ENCODE data around the gene MALRD1.

MALRD1 gene

GRCh38 chr10:19049567-19049966, 966 bp downstream of the MALRD1 start:
- DNase-seq (no peak), ATAC-seq (replicated peaks) (no peak)
- H3K4me1 Mint-ChIP-seq (ENCODE audit: low read depth in 2 of 2) = no peaks in the 10 kb centered on the region
- H3K9me3 Mint-ChIP-seq = peaks cover 8 to 12% of the 10 kb centered on the region in 2 donors
- no peaks in the 10 kb centered on the region for H3K27me3 Mint-ChIP-seq
- H3K36me3 Mint-ChIP-seq (ENCODE audit: insufficient read depth) = no peaks in the 10 kb centered on the region
- H3K27ac Mint-ChIP-seq = no peak overlapping the region
- H3K4me3 Mint-ChIP-seq = no peak overlapping the region

DNA sequence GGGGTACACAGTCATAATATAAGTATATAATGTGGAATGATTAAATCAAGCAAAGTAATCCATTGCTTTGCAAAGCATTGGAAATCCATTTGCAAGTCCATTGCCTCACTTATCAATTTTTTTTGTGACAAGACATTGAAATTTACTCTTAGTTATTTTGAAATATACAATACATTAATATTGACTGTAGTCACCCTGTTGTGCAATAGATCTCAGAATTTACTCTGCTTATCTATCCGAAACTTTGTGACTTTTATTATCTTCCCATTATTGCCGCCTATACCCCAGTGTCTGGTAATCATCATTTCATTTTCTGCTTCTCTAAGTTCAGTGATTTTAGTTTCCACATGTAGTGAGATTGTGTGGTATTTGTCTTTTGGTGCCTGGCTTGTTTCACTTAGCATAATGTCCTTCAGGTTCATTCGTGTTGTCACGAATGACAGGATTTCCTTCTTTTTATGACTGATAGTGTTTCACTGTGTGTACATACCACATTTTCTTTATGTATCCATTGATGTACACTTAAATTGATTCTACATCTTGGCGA, 5.8 kb downstream of the MALRD1 start:
- Mint-ChIP-seq H3K36me3 (ENCODE audit: insufficient read depth) (no peaks in the 10 kb centered on the region), H3K9me3 (peaks cover 8 to 9% of the 10 kb centered on the region in 2 donors), H3K4me1 (ENCODE audit: low read depth in 2 of 2) (no peaks in the 10 kb centered on the region), H3K27me3 (no peaks in the 10 kb centered on the region), H3K4me3 (no peak overlapping the region), H3K27ac (no peak overlapping the region)
- no peak for ATAC-seq (replicated peaks)
- DNase-seq = no peak

DNA sequence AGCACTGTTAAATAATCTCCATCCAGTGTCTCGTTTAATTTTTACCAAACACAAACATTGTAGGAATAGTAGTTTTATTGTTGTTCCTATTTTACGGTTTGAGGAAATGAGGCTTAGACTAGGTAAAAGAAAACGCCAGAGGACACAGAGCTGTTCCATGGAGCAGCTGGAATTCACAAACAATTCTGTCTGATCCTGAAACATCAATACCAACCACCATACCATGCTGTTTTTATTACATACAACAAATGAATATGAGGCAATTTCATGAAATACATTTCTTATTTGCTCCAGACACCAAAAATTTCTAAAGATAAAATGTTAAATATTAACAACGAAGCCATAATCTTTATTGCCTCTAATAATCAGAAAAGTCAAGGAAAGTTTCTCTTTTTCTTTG, 9.4 kb downstream of the MALRD1 start:
- H3K4me1 Mint-ChIP-seq (ENCODE audit: low read depth in 2 of 2) = no peaks in the 10 kb centered on the region
- no peak overlapping the region for H3K4me3 Mint-ChIP-seq
- H3K27me3 Mint-ChIP-seq = no peaks in the 10 kb centered on the region
- ATAC-seq (replicated peaks) = no peak
- peaks cover 8 to 12% of the 10 kb centered on the region in 2 donors for H3K9me3 Mint-ChIP-seq
- H3K36me3 Mint-ChIP-seq (ENCODE audit: insufficient read depth) = no peaks in the 10 kb centered on the region
- no peak for DNase-seq
- H3K27ac Mint-ChIP-seq = no peak overlapping the region

DNA sequence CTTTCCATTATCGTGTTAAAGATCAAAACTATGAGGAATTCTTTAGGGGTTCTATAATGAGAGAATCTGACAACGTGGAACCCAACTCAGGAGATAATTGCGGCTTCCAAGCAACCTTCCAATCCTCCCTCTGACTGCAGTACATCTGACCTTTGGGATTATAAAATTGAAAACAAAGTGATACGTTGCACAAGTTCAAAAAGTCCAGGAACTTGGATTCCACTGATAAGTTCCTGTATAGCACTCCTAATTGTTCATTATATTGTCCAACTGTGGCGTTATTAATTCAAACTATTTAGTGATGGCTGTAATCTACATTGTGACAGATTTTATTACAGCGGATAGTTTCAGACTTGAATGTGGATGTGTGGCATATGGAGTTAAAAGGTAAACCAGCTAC, 15.4 kb downstream of the MALRD1 start:
- DNase-seq = no peak
- Mint-ChIP-seq H3K4me3 (no peak overlapping the region), H3K9me3 (peaks cover 5 to 11% of the 10 kb centered on the region in 2 donors), H3K36me3 (ENCODE audit: insufficient read depth) (no peaks in the 10 kb centered on the region), H3K4me1 (ENCODE audit: low read depth in 2 of 2) (no peaks in the 10 kb centered on the region), H3K27me3 (no peaks in the 10 kb centered on the region), H3K27ac (no peak overlapping the region)
- no peak for ATAC-seq (replicated peaks)

GRCh38 chr10:19071946-19072345, 23.3 kb downstream of the MALRD1 start:
- peaks cover 5 to 7% of the 10 kb centered on the region in 2 donors for H3K9me3 Mint-ChIP-seq
- H3K36me3 Mint-ChIP-seq (ENCODE audit: insufficient read depth) = no peaks in the 10 kb centered on the region
- no peak overlapping the region for H3K27ac Mint-ChIP-seq
- no peak for DNase-seq
- no peaks in the 10 kb centered on the region for H3K27me3 Mint-ChIP-seq
- no peak overlapping the region for H3K4me3 Mint-ChIP-seq
- ATAC-seq (replicated peaks) = no peak
- no peaks in the 10 kb centered on the region for H3K4me1 Mint-ChIP-seq (ENCODE audit: low read depth in 2 of 2)

- H3K9me3 Mint-ChIP-seq = peaks cover 0 to 18% of the 10 kb centered on the region in 2 donors
- no peaks in the 10 kb centered on the region for H3K27me3 Mint-ChIP-seq
- no peak overlapping the region for H3K4me3 Mint-ChIP-seq
- ATAC-seq (replicated peaks) (no peak), DNase-seq (no peak)
- no peaks in the 10 kb centered on the region for H3K4me1 Mint-ChIP-seq (ENCODE audit: low read depth in 2 of 2)
- no peaks in the 10 kb centered on the region for H3K36me3 Mint-ChIP-seq (ENCODE audit: insufficient read depth)
- no peak overlapping the region for H3K27ac Mint-ChIP-seq
Observed at GRCh38 chr10:19077276-19077675, 28.7 kb downstream of the MALRD1 start.

DNA sequence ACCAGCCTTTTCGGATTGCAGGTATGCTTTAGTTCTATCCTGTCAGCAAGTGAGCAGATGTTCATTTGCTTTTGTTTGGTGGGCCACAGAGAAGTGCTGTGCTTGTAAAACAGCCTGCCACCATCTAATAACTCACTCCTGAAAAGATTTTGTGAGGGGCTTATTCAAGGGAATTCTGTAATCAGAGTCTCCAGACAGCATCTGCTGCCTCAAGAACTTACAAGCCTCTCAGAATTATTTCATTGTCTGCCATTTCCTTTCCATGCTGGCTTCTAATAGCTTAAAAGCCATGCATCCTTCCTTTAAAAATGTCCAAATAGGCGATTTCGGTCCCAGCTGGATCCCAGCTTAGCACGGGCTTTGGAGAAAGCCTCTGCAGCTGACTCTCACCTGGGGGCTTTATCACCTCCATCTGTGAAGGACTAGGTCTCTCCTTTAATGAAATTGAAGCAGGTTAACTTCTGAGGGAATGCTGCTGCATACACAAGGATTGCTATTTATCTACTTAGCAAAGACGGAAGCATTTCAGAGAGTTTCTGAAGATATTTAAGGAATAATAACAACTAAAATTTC, 48.0 kb downstream of the MALRD1 start:
- ATAC-seq (replicated peaks) (no peak), DNase-seq (no peak)
- H3K9me3 Mint-ChIP-seq = peaks cover 9% of the 10 kb centered on the region in 2 donors
- no peaks in the 10 kb centered on the region for H3K27me3 Mint-ChIP-seq
- no peak overlapping the region for H3K4me3 Mint-ChIP-seq
- H3K4me1 Mint-ChIP-seq (ENCODE audit: low read depth in 2 of 2) = no peaks in the 10 kb centered on the region
- H3K27ac Mint-ChIP-seq = no peak overlapping the region
- no peaks in the 10 kb centered on the region for H3K36me3 Mint-ChIP-seq (ENCODE audit: insufficient read depth)

- DNase-seq (no peak), ATAC-seq (replicated peaks) (no peak)
- Mint-ChIP-seq H3K27ac (no peak overlapping the region), H3K4me3 (no peak overlapping the region), H3K9me3 (peaks cover 9% of the 10 kb centered on the region in 2 donors), H3K4me1 (ENCODE audit: low read depth in 2 of 2) (no peaks in the 10 kb centered on the region), H3K27me3 (no peaks in the 10 kb centered on the region), H3K36me3 (ENCODE audit: insufficient read depth) (no peaks in the 10 kb centered on the region)
Observed at GRCh38 chr10:19097151-19097550, 48.5 kb downstream of the MALRD1 start.

- DNase-seq (no peak), ATAC-seq (replicated peaks) (no peak)
- H3K9me3 Mint-ChIP-seq = peaks cover 9% of the 10 kb centered on the region in 2 donors
- no peaks in the 10 kb centered on the region for H3K36me3 Mint-ChIP-seq (ENCODE audit: insufficient read depth)
- H3K27me3 Mint-ChIP-seq = no peaks in the 10 kb centered on the region
- no peak overlapping the region for H3K4me3 Mint-ChIP-seq
- no peak overlapping the region for H3K27ac Mint-ChIP-seq
- H3K4me1 Mint-ChIP-seq (ENCODE audit: low read depth in 2 of 2) = no peaks in the 10 kb centered on the region
Observed at GRCh38 chr10:19098803-19099202, 50.2 kb downstream of the MALRD1 start.

GRCh38 chr10:19107406-19107805, 58.8 kb downstream of the MALRD1 start:
- Mint-ChIP-seq H3K9me3 (peaks cover 11 to 14% of the 10 kb centered on the region in 2 donors), H3K27ac (no peak overlapping the region), H3K36me3 (ENCODE audit: insufficient read depth) (no peaks in the 10 kb centered on the region), H3K27me3 (no peaks in the 10 kb centered on the region), H3K4me3 (no peak overlapping the region), H3K4me1 (ENCODE audit: low read depth in 2 of 2) (no peaks in the 10 kb centered on the region)
- ATAC-seq (replicated peaks) (no peak), DNase-seq (no peak)

- H3K4me3 Mint-ChIP-seq = no peak overlapping the region
- no peak overlapping the region for H3K27ac Mint-ChIP-seq
- ATAC-seq (replicated peaks) (no peak), DNase-seq (no peak)
- H3K36me3 Mint-ChIP-seq (ENCODE audit: insufficient read depth) = no peaks in the 10 kb centered on the region
- peaks cover 14 to 17% of the 10 kb centered on the region in 2 donors for H3K9me3 Mint-ChIP-seq
- H3K4me1 Mint-ChIP-seq (ENCODE audit: low read depth in 2 of 2) = no peaks in the 10 kb centered on the region
- no peaks in the 10 kb centered on the region for H3K27me3 Mint-ChIP-seq
Observed at GRCh38 chr10:19111501-19112267, 63.1 kb downstream of the MALRD1 start.

DNA sequence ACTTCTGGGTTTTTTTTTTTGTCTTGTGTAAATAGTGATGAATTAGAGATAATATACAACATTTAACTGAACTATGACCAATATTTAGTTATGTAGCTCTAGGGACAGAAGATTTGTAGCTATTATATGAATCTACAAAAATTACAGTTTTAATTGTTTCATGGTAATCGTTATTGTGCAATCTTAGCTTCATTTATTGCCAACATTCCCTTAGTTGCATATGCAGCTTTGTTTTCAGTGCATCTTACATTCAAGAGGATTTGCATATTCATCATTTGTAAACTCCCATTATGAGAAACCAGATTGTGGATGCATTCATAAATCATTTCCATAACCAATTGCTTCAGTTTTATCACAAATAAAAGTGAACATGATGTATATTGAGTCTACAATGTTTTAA, 68.8 kb downstream of the MALRD1 start:
- H3K27me3 Mint-ChIP-seq = no peaks in the 10 kb centered on the region
- H3K36me3 Mint-ChIP-seq (ENCODE audit: insufficient read depth) = no peaks in the 10 kb centered on the region
- H3K9me3 Mint-ChIP-seq = peaks cover 24 to 25% of the 10 kb centered on the region in 2 donors
- H3K4me3 Mint-ChIP-seq = no peak overlapping the region
- ATAC-seq (replicated peaks) (no peak), DNase-seq (no peak)
- no peaks in the 10 kb centered on the region for H3K4me1 Mint-ChIP-seq (ENCODE audit: low read depth in 2 of 2)
- H3K27ac Mint-ChIP-seq = no peak overlapping the region

DNA sequence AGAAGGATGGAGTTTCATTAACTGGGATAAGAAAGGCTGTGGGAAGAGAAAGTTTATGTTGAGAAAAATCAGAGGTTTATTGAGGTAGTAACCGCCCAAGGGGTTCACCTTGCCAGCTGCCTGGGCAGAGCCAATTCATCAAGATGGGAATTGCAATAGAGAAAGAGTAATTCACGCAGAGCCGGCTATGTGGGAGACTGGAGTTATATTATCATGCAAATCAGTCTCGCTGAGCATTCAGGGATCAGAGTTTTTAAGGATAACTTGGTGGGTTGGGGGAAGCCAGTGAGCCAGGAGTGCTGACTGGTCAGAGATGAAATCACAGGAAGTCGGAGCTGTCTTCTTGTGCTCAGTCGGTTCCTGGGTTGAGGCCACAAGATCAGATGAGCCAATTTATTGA, 70.6 kb downstream of the MALRD1 start:
- Mint-ChIP-seq H3K4me1 (ENCODE audit: low read depth in 2 of 2) (no peaks in the 10 kb centered on the region), H3K27me3 (no peaks in the 10 kb centered on the region), H3K9me3 (peaks cover 15 to 25% of the 10 kb centered on the region in 2 donors), H3K27ac (no peak overlapping the region), H3K4me3 (no peak overlapping the region), H3K36me3 (ENCODE audit: insufficient read depth) (no peaks in the 10 kb centered on the region)
- ATAC-seq (replicated peaks) = no peak
- DNase-seq = no peak

DNA sequence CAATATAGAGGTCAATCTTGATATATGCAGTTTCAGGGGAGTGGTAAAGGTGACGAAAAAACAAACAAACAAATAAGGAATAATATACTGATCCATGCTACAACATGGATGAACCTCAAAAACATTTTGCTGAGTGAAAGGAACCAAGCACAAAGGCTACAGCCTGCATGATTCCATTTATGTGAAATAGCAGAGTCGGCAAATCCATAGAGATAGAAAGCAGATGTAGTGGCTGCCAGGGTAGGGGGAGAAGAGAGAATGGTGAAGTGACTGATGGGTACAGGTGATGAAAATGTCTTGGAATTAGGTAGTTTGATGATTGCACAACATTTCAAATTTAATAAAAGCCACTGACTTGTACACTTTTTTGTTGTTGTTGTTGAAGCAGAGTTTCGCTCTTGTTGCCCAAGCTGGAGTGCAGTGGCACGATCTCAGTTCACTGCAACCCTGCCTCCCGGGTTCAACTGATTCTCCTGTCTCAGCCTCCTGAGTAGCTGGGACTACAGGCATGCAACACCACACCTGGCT, 71.8 kb downstream of the MALRD1 start:
- ATAC-seq (replicated peaks) = no peak
- no peaks in the 10 kb centered on the region for H3K36me3 Mint-ChIP-seq (ENCODE audit: insufficient read depth)
- no peaks in the 10 kb centered on the region for H3K27me3 Mint-ChIP-seq
- H3K4me3 Mint-ChIP-seq = no peak overlapping the region
- peaks cover 15 to 25% of the 10 kb centered on the region in 2 donors for H3K9me3 Mint-ChIP-seq
- H3K4me1 Mint-ChIP-seq (ENCODE audit: low read depth in 2 of 2) = no peaks in the 10 kb centered on the region
- no peak overlapping the region for H3K27ac Mint-ChIP-seq
- no peak for DNase-seq
